GM19240 (cell line): ENCODE data around the gene MLX.
"Not testable (repeated sequence)": the region's sequence is repeated elsewhere in the genome, so short reads cannot be mapped to it uniquely, and the experiment has no call there.

Experiments
- DNase-seq: peaks from one replicate; pipeline ENCODE4 v3.0.0; 2011; ENCODE audit warnings: low spot score; ENCODE audit not compliant: insufficient read length

MLX gene

DNA sequence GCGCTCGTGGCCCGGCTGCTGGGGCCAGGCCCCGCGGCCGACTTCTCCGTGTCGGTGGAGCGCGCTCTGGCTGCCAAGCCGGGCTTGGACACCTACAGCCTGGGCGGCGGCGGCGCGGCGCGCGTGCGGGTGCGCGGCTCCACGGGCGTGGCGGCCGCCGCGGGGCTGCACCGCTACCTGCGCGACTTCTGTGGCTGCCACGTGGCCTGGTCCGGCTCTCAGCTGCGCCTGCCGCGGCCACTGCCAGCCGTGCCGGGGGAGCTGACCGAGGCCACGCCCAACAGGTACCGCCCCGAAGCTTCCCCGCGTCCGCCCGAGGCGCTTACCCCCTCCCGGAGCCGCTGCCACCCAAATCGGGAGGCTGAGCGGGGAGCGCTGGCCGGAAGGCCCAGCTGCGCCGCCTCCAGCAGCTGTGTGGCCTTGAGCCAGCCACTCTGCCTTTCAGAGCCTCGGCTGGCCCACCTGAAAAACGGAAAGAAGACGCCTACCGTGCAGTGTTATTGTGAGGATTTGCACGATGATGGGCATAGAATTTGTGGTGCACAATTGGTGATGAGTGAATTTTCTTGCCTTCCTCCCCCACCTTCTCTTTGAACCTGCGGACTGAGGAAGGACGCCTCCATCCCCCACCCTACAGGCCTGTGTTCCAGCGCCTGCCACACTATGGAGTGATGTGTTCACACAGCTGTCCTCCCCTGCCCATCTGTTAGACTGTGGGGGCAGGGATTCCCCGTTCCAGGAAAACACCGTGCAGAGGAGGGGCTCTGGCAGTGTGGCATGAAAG is 30.3 kb upstream of the MLX start:
- peak; percentile 95 for DNase-seq

- DNase-seq = no peak
These were observed 29.6 kb upstream of the MLX start for GRCh38 chr17:42537156-42537805.

- no peak for DNase-seq
These were observed 29.0 kb upstream of the MLX start for GRCh38 chr17:42537826-42538451.

DNA sequence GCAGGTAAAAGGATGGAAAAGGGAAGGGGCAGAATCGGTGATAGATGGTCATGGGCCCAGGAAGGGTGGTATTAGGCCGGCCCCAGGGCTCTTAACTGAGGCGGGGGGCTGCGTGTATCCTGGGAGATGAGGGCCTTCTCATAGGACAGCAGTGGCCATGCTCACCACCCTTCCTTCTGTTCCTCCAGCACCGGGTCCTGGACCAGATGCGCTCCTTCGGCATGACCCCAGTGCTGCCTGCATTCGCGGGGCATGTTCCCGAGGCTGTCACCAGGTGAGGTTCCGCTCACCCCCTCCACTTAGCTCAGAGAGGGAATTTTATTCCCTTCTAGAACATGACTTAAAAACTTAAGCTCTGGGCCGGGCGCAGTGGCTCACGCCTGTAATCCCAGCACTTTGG is 28.4 kb upstream of the MLX start:
- DNase-seq = no peak

- not testable (repeated sequence) for DNase-seq
These were observed 26.3 kb upstream of the MLX start for GRCh38 chr17:42540558-42540957.

DNA sequence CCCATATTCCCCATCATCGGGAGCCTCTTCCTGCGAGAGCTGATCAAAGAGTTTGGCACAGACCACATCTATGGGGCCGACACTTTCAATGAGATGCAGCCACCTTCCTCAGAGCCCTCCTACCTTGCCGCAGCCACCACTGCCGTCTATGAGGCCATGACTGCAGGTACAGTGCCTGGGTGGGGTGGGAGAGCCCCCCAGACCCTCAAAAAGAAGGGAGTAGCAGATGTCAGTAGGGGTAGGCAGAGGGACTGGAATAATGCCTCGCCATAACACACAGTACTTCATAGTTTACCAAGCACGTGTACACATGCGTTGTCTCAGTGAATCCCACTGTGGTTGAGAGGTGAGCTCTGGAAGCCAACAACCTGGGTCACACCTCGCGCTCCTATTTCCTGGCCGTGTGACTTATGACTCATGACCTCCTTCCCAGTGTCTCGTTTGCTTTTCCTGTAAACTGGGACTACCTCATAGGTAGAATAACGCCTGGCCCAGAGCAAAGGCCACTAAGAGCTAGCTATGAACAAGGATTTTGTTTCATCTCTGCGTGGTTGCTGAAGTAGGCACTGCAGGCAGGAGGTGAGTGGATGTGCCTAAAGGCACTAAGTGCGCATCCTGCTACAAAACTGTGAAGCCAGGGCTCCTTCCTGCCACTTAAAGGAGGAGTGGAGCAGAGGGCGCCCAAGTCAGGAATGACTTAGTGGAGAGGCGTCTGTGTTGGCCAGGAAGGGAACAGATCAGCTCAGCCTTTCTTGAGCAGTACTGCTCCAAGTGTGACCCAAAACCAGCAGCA is 25.7 kb upstream of the MLX start:
- DNase-seq = no peak

GRCh38 chr17:42543190-42544079 is 23.5 kb upstream of the MLX start:
- DNase-seq = no peak

- no peak for DNase-seq
These were observed 22.0 kb upstream of the MLX start for GRCh38 chr17:42544874-42545283.

- not testable (repeated sequence) for DNase-seq
These were observed 21.0 kb upstream of the MLX start for GRCh38 chr17:42545755-42546505.

DNA sequence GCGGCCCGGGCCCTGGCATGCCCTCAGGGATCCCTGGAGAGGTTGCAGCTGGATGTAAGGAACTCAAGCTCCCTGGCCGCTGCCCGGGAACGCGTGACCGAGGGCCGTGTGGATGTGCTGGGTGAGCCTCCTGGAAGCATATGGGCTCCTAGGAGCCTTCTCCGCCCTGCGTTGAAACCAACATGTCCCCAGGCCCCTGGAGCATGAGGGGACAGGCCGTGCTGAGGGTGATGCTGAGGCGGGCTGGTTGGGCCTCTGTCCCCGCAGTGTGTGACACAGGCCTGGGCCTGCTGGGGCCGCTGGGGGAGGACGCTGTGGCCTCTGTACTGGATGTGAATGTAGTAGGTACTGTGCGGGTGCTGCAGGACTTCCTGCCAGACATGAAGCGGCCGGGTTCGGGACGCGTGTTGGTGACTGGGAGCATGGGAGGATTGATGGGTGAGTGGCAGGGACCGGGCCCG is 19.9 kb upstream of the MLX start:
- no peak for DNase-seq

GRCh38 chr17:42547698-42548069 is 19.2 kb upstream of the MLX start:
- DNase-seq = no peak

- DNase-seq = no peak
These were observed 18.6 kb upstream of the MLX start for GRCh38 chr17:42548070-42548837.

- no peak for DNase-seq
These were observed 17.7 kb upstream of the MLX start for GRCh38 chr17:42548993-42549755.

GRCh38 chr17:42552736-42553135 is 14.2 kb upstream of the MLX start, which contains the start of gene HSD17B1:
Gene HSD17B1 (plus strand): TSS chr17:42552923. CDS start chr17:42552934, 11 bp downstream.
- DNase-seq = not testable (repeated sequence)

DNA sequence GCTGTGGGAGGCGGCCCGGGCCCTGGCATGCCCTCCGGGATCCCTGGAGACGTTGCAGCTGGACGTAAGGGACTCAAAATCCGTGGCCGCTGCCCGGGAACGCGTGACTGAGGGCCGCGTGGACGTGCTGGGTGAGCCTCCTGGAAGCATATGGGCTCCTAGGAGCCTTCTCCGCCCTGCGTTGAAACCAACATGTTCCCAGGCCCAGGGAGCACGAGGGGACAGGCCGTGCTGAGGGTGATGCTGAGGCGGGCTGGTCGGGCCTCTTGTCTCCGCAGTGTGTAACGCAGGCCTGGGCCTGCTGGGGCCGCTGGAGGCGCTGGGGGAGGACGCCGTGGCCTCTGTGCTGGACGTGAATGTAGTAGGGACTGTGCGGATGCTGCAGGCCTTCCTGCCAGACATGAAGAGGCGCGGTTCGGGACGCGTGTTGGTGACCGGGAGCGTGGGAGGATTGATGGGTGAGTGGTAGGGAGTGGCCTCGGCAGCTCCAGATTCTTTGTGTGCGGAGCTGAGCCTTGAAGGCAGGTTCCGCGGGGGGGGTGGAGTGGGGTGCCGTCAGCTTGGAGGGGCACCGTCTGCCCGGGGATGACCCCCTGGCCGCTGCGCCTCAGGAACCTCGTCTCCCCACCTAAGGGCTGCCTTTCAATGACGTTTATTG is 13.6 kb upstream of the MLX start:
- no peak for DNase-seq

DNA sequence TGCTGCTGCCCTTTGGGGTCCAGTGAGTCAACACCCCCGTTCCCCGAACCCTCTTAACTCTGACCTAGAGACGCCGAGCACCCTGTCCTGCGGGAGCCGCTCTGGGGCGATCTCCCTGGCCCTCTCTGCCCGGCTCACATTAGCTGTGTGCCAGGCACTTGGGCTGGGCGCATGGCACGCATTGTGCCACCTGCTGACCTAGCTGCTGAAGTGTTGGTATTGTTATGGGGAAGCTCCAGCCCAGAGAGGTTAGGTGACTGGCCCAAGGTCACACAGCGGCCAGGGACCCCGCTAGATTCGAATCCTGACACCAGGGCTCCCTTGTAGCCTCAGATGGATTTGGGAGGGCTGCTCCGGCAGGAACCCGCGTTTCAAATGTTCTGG is 13.0 kb upstream of the MLX start:
- DNase-seq = no peak

DNA sequence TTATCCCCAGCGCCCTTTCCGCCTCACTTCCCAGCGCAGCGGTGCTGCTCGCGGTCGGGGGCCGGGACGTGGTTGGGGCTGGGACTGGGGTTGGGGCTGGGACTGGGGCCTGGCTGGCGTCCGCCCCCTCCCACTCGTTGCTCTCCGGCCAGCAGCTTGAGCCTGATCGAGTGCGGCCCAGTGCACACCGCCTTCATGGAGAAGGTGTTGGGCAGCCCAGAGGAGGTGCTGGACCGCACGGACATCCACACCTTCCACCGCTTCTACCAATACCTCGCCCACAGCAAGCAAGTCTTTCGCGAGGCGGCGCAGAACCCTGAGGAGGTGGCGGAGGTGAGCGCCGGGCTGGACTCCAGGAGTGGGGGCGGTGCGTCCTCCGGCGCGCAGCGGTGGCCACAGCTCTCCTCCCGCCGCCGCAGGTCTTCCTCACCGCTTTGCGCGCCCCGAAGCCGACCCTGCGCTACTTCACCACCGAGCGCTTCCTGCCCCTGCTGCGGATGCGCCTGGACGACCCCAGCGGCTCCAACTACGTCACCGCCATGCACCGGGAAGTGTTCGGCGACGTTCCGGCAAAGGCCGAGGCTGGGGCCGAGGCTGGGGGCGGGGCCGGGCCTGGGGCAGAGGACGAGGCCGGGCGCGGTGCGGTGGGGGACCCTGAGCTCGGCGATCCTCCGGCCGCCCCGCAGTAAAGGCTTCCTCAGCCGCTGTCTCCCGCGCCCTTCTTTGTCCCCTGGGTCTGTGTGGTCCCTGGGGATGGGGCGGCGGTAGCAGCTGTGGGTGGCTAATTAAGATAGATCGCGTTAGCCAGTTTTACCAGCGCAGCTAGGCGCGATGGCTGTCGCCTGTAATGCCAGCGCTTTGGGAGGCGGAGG is 12.4 kb upstream of the MLX start:
- DNase-seq = peak; percentile 82
